SK-N-MC (cell line): ENCODE data around the gene KIF23.

Source experiments
- DNase-seq: peaks from one replicate; pipeline ENCODE4 v3.0.0-alpha.2; 2011; ENCODE audit warnings: low read depth, low spot score
- H3K27ac ChIP-seq: fragments of 200-600 bp; sonication (generic); 2 replicates; pipeline ENCODE4 v1.5.1; 2016; ENCODE audit warnings: mixed run types
- H3K36me3 ChIP-seq: fragments of 200-600 bp; sonication (generic); 2 replicates; pipeline ENCODE4 v1.6.1; 2017; ENCODE audit warnings: antibody characterized with exemption, low read length, mixed read lengths; ENCODE audit not compliant: insufficient read depth
- H3K4me3 ChIP-seq: fragments of 200-600 bp; sonication (generic); 2 replicates; pipeline ENCODE4 v1.5.1; 2016
- H3K9ac ChIP-seq: fragments of 200-600 bp; sonication (generic); 2 replicates; pipeline ENCODE4 v1.8.0; 2017; ENCODE audit warnings: mixed run types, mixed read lengths; ENCODE audit not compliant: insufficient read length
- H3K9me3 ChIP-seq: fragments of 200-600 bp; sonication (generic); 2 replicates; pipeline ENCODE4 v1.6.1; 2017; ENCODE audit warnings: low read depth, mild to moderate bottlenecking, antibody characterized with exemption, low read length, moderate library complexity, mixed read lengths
- EZH2 ChIP-seq: fragments of 200-600 bp; sonication (generic); IDR thresholded peaks from one replicate; pipeline ENCODE4 v1.6.1; 2017; ENCODE audit warnings: antibody characterized with exemption
- FOXP2 ChIP-seq: optimal IDR thresholded peaks from 2 replicates; pipeline ENCODE3; 2011; ENCODE audit warnings: mild to moderate bottlenecking, moderate library complexity; ENCODE audit not compliant: insufficient read depth; ENCODE audit errors: extremely low read length, control extremely low read depth
- POLR2AphosphoS5 ChIP-seq: IDR thresholded peaks from 2 replicates; pipeline ENCODE4 v1.6.1; 2012; ENCODE audit warnings: mild to moderate bottlenecking, low read depth, low read length, borderline replicate concordance

KIF23 gene

DNA sequence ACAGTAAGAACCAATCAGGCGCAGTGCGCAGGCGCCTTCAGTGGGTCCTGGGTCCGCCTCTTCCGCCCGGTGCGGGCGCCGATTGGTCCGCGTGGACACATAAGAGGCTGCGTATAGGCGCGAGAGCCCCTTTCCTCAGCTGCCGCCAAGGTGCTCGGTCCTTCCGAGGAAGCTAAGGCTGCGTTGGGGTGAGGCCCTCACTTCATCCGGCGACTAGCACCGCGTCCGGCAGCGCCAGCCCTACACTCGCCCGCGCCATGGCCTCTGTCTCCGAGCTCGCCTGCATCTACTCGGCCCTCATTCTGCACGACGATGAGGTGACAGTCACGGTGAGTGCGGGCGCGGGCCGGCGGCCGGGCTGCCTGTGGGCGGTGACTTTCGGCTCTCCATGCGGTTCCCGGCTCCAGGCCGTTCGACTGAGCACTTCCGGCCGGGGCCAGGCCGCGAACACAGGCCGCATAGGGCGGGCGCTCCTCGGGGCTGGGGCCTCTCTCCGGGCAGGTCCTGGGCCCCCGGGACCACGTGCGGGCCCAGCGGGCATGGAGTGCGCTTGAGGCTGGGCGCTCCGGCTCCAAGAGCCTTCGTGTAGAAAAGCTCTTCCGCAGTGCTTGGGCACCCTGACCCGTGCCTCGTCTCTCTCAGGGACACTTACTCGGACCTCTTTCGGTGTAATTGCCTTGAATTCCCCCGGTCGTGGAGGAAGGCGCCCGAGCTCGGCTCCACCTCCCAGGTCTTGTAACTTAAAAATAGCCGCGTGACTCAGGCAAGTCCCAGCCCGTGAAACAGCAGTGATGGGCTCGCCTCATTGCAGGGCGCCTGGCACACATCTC lies 38.8 kb downstream of the KIF23 start, which contains the start of gene RPLP1:
Gene RPLP1 (plus strand): TSS at position 127 of the 830 bp plus-strand sequence. CDS start 131 bp downstream, at position 258.
- peak within 1 kb of the TSS; percentile 88 for H3K27ac ChIP-seq
- peak; percentile 81 for DNase-seq
- TF ChIP-seq EZH2 (no peak), FOXP2 (no peak), POLR2AphosphoS5 (peak; percentile 100)
- H3K9me3 ChIP-seq, result no peaks in the 10 kb centered on the region
- peaks cover 54% of the 10 kb centered on the region for H3K36me3 ChIP-seq
- peak within 1 kb of the TSS; percentile 94 for H3K4me3 ChIP-seq
- H3K9ac ChIP-seq, result peak within 1 kb of the TSS; percentile 97

DNA sequence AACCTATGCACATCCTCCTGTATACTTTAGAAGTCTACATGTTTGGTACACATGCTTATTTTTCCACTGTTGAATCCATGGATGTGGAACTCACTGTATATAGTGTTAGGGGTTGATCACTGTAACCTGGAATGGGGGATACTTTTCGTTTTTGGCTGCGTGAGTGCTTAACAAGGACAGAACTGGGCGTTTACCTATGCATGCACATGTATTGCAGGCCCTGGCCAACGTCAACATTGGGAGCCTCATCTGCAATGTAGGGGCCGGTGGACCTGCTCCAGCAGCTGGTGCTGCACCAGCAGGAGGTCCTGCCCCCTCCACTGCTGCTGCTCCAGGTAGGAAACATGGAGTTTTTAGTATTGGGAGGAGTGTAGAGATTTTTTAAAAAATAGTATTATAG lies 40.8 kb downstream of the KIF23 start:
- Histone ChIP-seq H3K36me3 (peaks cover 46% of the 10 kb centered on the region), H3K4me3 (peak overlapping the region; percentile 94), H3K9ac (peak overlapping the region; percentile 29), H3K27ac (peak overlapping the region; percentile 14), H3K9me3 (no peaks in the 10 kb centered on the region)
- TF ChIP-seq FOXP2 (no peak), POLR2AphosphoS5 (peak; percentile 11; the same call in 1 of the 2 replicates)
- DNase-seq, result no peak

DNA sequence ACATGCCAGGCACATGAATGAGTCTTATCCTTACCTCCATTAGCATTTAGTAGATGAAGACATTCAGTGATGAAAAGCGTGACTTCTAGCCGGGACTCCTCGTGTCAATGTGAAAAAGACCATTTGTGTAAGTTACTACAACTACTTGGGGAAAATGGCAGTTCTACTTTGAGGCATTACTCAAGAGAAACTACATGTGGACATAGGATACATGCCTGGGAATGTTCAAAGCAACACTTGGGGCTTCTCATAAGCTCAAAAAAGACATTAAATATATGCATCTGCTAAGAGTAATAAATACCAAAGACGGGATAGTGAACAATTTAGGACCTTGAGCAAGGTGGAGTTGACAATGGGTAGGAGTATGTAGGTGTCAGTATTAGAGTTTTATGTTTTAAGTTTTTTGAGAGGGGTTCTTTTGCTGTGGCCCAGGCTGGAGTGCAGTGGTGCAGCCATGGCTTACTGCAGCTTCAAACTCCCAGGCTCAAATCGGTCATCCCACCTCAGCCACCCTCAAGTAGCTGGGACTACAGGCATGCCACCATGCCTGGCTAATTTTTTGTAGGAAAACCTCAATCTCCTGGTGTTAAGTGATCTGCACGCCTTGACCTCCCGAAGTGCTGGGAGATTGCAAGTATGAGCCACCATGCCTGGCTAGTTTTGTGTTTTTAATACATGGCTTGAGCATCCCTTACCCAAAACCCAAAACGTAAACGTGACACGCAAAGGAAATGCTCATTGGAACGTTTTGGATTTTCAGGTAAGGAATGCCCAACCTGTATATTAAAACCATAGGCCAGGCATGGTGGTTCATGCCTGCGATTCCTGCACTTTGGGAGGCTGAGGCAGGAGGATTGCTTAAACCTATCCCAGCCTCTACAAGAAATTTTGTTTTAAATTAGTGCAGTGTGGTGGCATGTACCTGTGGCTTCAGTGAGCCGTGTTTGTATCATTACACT lies 42.3 kb downstream of the KIF23 start:
- DNase-seq, result no peak
- Histone ChIP-seq H3K27ac (peak overlapping the region; percentile 65), H3K36me3 (peaks cover 46% of the 10 kb centered on the region), H3K9me3 (no peaks in the 10 kb centered on the region), H3K4me3 (no peak overlapping the region), H3K9ac (no peak overlapping the region)
- TF ChIP-seq FOXP2, result no peak
- no peak for TF ChIP-seq POLR2AphosphoS5
- TF ChIP-seq EZH2, result no peak

DNA sequence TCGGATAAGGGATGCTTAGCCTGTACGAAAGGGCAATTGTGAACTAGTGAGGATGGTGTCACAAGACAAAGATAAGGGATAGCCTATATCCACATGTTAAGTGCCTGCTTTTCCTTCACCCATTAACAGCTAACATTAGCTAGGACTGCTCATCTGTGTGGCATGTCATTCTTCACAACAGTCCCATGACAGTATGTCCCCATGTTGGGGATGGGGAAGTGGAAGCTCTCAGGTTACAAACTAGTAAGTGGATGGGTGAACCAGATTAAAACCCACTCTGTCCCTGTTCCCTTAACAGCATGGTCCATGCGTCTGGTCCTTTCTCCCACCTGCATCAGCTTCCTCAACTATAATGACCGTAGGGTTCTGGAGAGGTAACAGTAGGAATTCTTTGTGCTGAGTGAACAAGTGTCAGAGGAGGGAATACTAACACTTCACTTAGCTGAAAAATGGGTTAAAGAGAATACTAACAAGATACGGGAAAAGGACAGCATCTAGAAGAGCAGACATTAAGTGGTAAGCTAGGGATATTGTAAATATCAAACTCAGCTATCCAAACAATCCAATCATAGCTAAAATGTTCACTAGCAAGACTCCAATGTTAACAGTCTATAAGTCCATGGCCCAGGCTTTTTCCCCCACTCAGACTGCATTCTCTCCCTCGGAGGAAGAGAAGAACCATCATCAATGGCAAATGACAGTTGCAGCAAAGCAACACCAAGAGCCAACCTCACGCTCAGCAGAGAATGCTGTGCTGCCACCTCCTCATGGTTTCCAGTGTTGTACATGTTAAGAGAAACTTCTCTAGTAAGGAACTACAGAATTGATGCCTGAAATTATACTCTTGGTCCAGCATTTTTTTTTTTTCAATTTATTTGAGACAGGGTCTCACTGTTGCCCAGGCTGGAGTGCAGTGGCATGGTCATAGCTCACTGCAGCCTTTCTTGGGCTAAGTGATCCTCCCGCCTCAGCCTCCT lies 43.4 kb downstream of the KIF23 start:
- H3K9ac ChIP-seq, result no peak overlapping the region
- DNase-seq, result no peak
- H3K4me3 ChIP-seq, result no peak overlapping the region
- peak overlapping the region; percentile 65 for H3K27ac ChIP-seq
- TF ChIP-seq EZH2, result no peak
- TF ChIP-seq POLR2AphosphoS5, result peak; percentile 37
- no peaks in the 10 kb centered on the region for H3K9me3 ChIP-seq
- peaks cover 46% of the 10 kb centered on the region for H3K36me3 ChIP-seq

DNA sequence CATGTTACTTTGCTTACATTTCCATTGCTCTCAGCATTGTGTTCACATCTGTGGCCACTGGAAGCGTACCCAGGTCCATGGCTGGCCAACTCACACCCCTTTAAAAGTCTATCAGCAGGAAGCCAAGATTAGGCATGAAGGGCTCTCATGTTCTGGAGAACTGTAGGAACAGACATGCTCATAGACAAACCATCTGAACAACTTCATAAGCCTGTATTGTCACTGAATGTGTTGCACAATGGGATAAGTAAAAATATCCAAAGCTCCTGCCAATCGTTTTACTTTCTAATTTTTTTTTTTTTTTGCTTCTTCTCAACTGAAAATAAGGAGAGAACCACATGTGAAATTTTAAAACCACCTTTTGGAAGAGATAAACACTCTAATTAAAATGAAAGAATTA lies 44.9 kb downstream of the KIF23 start:
- no peak for DNase-seq
- TF ChIP-seq FOXP2 (no peak), POLR2AphosphoS5 (no peak), EZH2 (no peak)

DNA sequence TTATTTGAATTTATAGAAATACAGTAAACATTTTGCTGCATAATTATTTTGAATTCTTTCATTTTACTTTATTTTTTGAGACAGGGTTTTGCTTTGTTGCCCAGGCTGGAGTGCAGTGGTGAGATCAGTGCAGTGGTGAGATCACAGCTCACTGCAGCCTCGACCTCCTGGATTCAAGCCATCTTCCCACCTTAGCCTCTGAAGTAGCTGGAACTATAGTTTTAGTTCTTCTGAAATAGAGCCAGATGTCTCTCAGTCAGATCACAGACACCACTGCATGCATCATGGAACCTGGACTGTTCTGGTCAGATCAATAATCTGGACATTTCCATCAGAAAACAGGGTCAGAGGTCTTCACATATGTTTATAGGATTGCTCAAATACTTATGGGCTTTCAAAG lies 46.3 kb downstream of the KIF23 start:
- no peak for DNase-seq
- Histone ChIP-seq H3K36me3 (peaks cover 24% of the 10 kb centered on the region), H3K9me3 (no peaks in the 10 kb centered on the region), H3K27ac (no peak overlapping the region; the same call in 1 of the 2 replicates), H3K4me3 (no peak overlapping the region), H3K9ac (no peak overlapping the region)
- TF ChIP-seq EZH2 (no peak), FOXP2 (no peak), POLR2AphosphoS5 (no peak)

More for the DNA sequence above, 44.9 kb downstream of the KIF23 start:
- Histone ChIP-seq H3K9me3 (no peaks in the 10 kb centered on the region), H3K9ac (no peak overlapping the region), H3K27ac (peak overlapping the region; percentile 42; the same call in 1 of the 2 replicates), H3K36me3 (peaks cover 38% of the 10 kb centered on the region), H3K4me3 (no peak overlapping the region)

DNA sequence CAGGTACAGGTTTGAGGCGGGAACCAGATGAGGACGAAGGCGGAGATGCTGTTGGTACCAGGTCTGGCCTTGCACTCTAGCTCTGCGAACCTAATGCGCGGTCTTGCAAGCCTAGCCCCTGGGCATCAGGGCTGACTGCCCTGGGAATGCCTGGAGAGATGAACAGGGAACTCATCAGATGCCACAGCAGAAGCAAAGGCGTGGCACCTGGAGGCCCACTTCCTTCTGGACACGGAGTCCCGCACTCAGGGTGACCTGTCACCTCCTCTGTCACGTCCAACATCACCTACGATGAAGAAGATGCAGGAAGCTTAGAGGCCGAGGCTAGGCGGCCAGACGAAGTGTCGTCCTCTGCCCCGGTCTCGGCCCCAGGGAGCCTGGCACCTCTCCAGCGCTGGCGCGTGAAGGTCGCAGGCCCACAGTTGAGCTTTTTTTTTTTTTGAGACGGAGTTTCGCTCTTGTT lies 47.9 kb downstream of the KIF23 start:
- Histone ChIP-seq H3K4me3 (no peak overlapping the region), H3K9me3 (no peaks in the 10 kb centered on the region), H3K27ac (no peak overlapping the region), H3K9ac (no peak overlapping the region), H3K36me3 (peaks cover 8% of the 10 kb centered on the region)
- TF ChIP-seq FOXP2, result no peak
- no peak for TF ChIP-seq POLR2AphosphoS5
- TF ChIP-seq EZH2, result no peak
- DNase-seq, result no peak
